Parathyroid adenoma (tissue), 2 donors: ENCODE data around the gene SH3GLB2.

Source experiments
- H2AFZ ChIP-seq: fragments of 300-600 bp; sonication (generic); one replicate; pipeline ENCODE4 v1.7.0; 2017; ENCODE audit warnings: antibody characterized with exemption, mild to moderate bottlenecking
- H3K27ac ChIP-seq: fragments of 300-600 bp; sonication (generic); one replicate; pipeline ENCODE4 v1.7.0; 2017
- H3K27me3 ChIP-seq: fragments of 300-600 bp; sonication (generic); one replicate; pipeline ENCODE4 v1.7.0; 2017; ENCODE audit warnings: low read length; ENCODE audit not compliant: control insufficient read depth, insufficient read depth
- H3K36me3 ChIP-seq: fragments of 300-600 bp; sonication (generic); one replicate; pipeline ENCODE4 v1.7.0; 2017; ENCODE audit warnings: low read length; ENCODE audit not compliant: control insufficient read depth, insufficient read depth
- H3K4me1 ChIP-seq: fragments of 300-600 bp; sonication (generic); one replicate; pipeline ENCODE4 v1.7.0; 2017; ENCODE audit warnings: control low read depth
- H3K4me2 ChIP-seq: fragments of 300-600 bp; sonication (generic); one replicate; pipeline ENCODE4 v1.7.0; 2017; ENCODE audit warnings: low read length
- H3K4me3 ChIP-seq: fragments of 300-600 bp; sonication (generic); one replicate; pipeline ENCODE4 v1.7.0; 2017; ENCODE audit warnings: low read depth, low read length
- H3K79me2 ChIP-seq: fragments of 300-600 bp; sonication (generic); one replicate; pipeline ENCODE4 v1.7.0; 2017; ENCODE audit warnings: control low read depth
- H3K9ac ChIP-seq: fragments of 300-600 bp; sonication (generic); one replicate; pipeline ENCODE4 v1.7.0; 2017; ENCODE audit warnings: mild to moderate bottlenecking
- H3K9me3 ChIP-seq: fragments of 300-600 bp; sonication (generic); one replicate; pipeline ENCODE4 v1.7.0; 2017; ENCODE audit warnings: low read length; ENCODE audit not compliant: control insufficient read depth
- CTCF ChIP-seq: fragments of 300-600 bp; sonication (generic); IDR thresholded peaks from one replicate; pipeline ENCODE4 v1.7.0; 2017; ENCODE audit warnings: antibody characterized with exemption, mild to moderate bottlenecking
- donor health status: primary hyperparathyroidism.

SH3GLB2 gene

GRCh38 chr9:129028192-129028966 is at the start of gene SH3GLB2:
TSS of gene SH3GLB2 (minus strand) at chr9:129028331. CDS start at chr9:129028154, 177 bp downstream.
- Histone ChIP-seq H3K4me2 (peak within 1 kb of the TSS; percentile 87), H3K27me3 (no peaks in the 10 kb centered on the region), H3K79me2 (peaks cover under 1% of the 10 kb centered on the region), H3K4me3 (peak within 1 kb of the TSS; percentile 69), H3K9ac (peak within 1 kb of the TSS; percentile 67), H3K27ac (peak within 1 kb of the TSS; percentile 92), H2AFZ (peak within 1 kb of the TSS; percentile 60), H3K9me3 (no peaks in the 10 kb centered on the region), H3K36me3 (no peaks in the 10 kb centered on the region), H3K4me1 (peaks cover 2% of the 10 kb centered on the region)
- TF ChIP-seq CTCF = peak; percentile 69

- H3K36me3 ChIP-seq = no peaks in the 10 kb centered on the region
- no peaks in the 10 kb centered on the region for H3K27me3 ChIP-seq
- peaks cover 4% of the 10 kb centered on the region for H3K4me1 ChIP-seq
- no peaks in the 10 kb centered on the region for H3K9me3 ChIP-seq
- H2AFZ ChIP-seq = no peak overlapping the region
- H3K79me2 ChIP-seq = peaks cover 3% of the 10 kb centered on the region
- no peak overlapping the region for H3K4me2 ChIP-seq
- no peak overlapping the region for H3K9ac ChIP-seq
- H3K4me3 ChIP-seq = no peak overlapping the region
- H3K27ac ChIP-seq = no peak overlapping the region
- TF ChIP-seq CTCF = no peak
These were observed 49.1 kb upstream of the SH3GLB2 start for GRCh38 chr9:129077236-129077635.

GRCh38 chr9:129076640-129077037 is 48.5 kb upstream of the SH3GLB2 start:
- Histone ChIP-seq H3K4me2 (no peak overlapping the region), H3K79me2 (no peaks in the 10 kb centered on the region), H3K9me3 (no peaks in the 10 kb centered on the region), H3K9ac (no peak overlapping the region), H3K27ac (no peak overlapping the region), H3K4me3 (no peak overlapping the region), H2AFZ (no peak overlapping the region), H3K4me1 (peaks cover 1% of the 10 kb centered on the region), H3K36me3 (no peaks in the 10 kb centered on the region), H3K27me3 (no peaks in the 10 kb centered on the region)
- no peak for TF ChIP-seq CTCF

- no peak overlapping the region for H3K9ac ChIP-seq
- TF ChIP-seq CTCF = no peak
- H3K27ac ChIP-seq = no peak overlapping the region
- H2AFZ ChIP-seq = no peak overlapping the region
- H3K36me3 ChIP-seq = no peaks in the 10 kb centered on the region
- H3K4me2 ChIP-seq = no peak overlapping the region
- H3K4me3 ChIP-seq = no peak overlapping the region
- H3K9me3 ChIP-seq = no peaks in the 10 kb centered on the region
- no peaks in the 10 kb centered on the region for H3K27me3 ChIP-seq
- no peaks in the 10 kb centered on the region for H3K4me1 ChIP-seq
- no peaks in the 10 kb centered on the region for H3K79me2 ChIP-seq
These were observed 48.0 kb upstream of the SH3GLB2 start for GRCh38 chr9:129075996-129076639.
